ENCODE measurements around the gene PTPN3.
"Not testable (repeated sequence)": the region's sequence is repeated elsewhere in the genome, so short reads cannot be mapped to it uniquely, and the experiment has no call there.

The PTPN3 gene

GRCh38 chr9:109385499-109385898 lies 112.6 kb downstream of the PTPN3 start:
- no peak for DNase-seq

- DNase-seq, result no peak
Observed at GRCh38 chr9:109383947-109384346, 114.2 kb downstream of the PTPN3 start.

DNA sequence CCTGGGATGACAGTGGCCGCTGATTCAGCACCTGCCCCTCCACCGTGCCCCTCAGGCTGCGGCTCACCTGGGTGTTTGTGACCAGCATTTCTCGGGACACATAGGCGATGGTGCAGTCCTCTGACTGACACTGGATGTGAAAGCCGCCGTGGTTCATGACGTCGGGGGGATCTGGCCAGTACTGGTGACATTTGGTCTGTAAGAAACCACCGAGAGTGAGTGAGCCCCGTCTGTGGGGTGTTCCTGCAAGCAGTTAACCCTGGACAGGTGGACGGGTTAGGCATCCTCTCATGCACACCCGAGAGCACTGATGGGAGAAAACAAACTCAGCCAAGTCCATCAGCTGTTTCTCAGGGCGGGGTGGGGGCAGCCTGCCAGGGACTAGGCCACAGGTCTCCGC lies 114.8 kb downstream of the PTPN3 start:
- no peak for DNase-seq

DNA sequence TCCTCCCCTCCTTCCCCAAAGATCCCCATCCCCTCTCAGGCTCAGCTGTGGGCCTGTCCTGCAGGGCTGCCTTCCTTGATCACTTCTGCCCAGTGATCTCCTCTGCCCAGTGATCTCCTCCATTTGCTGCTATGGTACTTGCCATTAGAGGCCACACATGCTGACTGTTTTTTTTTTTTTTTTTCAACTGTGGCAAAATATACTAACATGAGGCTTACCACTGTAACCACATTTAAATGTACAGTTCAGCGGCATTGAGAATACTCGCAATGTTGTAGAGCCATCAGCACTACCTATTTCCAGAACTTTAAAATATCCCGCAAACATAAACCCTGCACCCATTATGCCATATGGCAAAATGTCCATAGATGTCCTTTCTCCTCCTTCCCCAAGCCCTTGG lies 115.5 kb downstream of the PTPN3 start:
- no peak for DNase-seq

DNA sequence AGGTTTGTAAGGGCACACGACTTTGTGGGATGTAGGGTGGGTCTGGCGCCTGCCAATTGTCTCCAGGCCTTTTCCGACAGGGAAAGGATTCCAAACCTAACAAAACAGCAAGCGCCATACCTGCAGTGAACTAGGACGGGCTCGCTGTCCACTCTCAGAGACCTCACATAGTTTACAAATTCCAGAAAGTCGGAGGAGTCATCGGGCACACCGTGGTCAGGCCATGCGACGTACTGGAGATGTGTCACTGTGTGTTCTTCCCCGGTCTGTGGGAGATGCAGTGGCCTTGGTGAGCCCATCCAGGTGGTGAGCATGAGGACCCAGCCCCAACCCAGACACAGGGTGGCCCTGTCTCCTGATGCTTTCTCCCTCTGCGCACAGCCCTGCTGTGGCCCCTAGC lies 115.9 kb downstream of the PTPN3 start:
- no peak for DNase-seq

- no peak for DNase-seq
Observed at GRCh38 chr9:109381011-109381729, 116.9 kb downstream of the PTPN3 start.

DNA sequence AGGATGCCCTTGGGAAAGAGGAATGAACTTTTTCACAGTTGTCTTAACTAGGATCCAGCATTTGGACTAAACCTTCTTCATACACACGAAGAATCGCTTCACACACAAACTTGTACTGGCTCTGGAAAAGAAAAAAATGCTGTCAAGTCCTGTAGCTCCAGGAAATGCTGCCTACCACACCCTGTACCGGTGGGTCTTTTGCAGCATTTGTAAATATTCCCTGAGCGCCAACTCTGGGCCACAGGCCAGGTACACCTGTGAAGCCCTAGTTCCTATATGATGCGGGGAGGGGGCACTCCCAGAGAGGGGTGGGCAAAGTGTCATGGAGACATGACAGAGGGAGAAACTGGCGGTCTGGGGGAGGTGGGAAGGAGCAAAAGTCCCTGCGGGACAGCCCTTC lies 118.6 kb downstream of the PTPN3 start:
- no peak for DNase-seq

DNA sequence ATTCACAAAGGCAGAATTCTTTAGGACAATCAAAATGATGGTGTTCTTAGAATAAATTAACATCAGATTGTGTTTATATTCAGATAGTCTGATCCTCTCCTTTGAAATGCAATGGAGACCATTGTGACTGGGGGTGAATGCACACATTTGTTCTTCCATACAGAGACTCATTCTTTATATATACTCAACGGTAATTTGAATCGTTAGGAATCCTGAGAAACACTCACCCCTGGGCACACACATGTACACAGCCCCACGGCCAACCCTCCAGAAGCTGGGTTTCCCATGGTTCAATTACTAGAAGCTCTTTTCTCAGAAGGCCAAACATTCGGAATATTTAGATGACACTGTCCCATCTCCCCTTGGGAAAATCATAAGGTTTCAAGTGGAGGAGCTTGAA lies 119.8 kb downstream of the PTPN3 start:
- no peak for DNase-seq

DNA sequence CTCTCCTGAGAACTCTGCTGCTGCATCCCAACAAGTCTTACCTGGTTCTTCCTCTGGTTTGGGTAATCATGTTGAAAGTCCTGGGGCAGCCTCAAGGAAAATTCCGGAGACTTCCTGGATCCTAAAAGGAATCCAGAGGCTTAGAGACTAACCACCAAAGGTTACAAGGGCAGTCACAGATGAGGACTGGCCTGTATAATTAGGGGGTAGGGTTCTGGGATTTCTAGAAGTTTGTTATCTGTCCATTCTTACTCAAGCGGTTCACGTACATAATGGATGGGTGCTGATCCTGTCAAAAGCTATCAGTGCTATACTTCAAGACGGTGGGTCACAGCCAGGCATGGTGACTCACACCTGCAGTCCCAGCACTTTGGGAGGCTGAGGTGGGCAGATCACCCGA lies 125.9 kb downstream of the PTPN3 start:
- no peak for DNase-seq

DNA sequence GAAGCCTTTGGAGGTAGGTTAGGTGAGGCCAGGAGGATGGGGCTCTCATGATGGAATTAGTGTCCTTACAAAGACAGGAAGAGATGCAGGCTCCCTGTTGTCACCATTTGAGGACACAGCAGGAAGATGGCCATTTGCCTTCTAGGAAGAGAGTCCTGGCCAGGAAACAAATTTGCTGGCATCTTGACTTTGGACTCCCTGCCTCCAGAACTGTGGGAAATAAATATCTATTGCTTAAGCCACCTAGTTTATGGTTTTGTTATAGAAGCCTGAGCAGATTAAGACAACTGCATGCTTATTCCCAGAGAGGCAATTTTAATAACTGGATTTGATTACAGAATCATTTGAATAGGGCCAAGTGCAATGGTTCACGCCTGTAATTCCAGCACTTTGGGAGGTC lies 126.7 kb downstream of the PTPN3 start:
- no peak for DNase-seq

DNA sequence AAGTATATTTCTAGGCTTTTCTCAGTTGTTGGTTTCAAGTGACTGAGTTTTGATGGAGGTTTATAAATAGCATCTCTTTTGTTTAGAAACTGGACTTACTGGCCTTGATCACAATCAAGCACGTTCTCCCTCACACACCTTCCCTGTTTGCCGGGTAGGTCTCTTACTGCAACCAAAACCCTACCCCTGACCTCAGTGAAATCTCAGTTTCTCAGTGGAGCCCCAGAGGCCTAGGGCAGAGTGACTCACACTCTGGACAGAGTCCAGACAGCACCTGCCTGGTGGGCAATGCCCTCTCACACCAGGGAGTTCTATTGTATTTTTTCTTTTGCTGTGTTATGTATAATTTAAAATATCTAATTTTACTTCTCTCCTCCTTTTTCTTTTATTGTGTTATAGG lies 128.8 kb downstream of the PTPN3 start:
- no peak for DNase-seq

GRCh38 chr9:109360771-109361170 lies 137.3 kb downstream of the PTPN3 start:
- DNase-seq, result no peak

- not testable (repeated sequence) for DNase-seq
Observed at GRCh38 chr9:109358968-109359603, 139.0 kb downstream of the PTPN3 start.

DNA sequence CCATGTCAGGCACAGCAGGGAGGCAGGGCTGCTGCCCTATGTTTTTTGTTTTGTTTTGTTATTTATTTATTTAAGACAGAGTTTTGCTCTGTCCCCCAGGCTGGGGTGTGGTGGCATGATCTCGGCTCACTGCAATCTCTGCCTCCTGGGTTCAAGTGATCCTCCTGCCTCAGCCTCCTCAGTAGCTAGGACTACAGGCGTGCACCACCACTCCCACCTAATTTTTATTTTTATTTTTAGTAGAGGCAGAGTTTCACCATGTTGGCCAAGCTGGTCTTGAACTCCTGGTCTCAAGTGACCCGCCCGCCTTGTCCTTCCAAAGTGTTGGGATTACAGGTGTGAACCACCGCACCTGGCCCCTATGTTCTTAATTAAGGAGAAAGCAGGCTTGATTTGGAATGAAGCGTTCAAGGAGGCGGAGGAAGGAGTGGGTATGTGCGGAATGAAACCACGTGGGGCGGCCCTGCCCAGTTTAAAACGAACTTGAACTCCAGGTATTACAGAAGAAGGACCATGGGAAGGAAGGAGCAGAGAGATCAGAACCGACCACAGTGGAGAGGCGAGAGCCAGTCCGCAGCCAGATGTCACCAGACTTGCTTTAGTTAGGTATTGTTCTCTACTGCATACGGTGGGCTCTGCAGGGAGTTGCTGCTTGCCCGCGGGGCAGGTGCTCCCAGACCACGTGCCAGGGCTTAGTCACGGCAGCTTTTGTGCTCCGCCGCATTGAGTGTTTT lies 142.4 kb downstream of the PTPN3 start:
- DNase-seq, result no peak

DNA sequence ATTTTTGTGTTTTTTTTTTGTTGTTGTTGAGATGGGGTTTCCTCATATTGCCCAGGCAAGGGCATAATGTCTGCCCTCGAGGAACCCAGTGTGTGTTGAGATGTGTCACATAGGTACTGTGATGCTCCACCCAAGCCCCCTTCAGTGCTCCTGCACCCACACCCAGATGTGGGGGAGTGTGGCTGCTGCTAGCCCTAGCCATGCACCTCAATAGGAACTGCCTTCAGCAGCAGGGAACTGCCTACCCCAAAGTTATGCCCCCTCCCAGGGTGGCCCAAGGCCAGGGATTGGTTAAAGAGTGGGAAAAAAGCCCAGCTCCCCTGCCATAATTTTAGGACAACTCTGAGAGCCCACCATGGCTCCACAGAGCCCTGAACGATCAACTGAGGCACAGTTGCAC lies 143.9 kb downstream of the PTPN3 start:
- no peak for DNase-seq

DNA sequence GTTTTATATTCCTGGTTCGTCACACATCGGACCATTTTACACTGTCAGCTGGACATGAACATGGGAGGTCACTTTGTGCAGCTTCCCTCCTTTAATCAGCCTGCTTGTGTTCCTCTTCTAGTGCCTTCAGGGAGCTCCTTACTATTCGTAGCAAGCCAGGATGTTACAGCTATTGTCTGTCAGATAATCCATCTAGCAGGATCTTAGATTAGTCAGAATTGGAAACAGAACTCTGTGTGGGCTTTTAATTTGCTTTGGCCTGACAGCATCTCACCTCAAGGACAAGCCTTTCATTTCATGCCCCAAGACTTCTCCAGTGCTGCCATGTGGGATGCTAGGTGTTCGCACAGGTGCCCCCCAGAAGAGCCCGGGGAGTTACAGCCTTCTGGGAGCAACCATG lies 147.1 kb downstream of the PTPN3 start:
- DNase-seq, result no peak

DNA sequence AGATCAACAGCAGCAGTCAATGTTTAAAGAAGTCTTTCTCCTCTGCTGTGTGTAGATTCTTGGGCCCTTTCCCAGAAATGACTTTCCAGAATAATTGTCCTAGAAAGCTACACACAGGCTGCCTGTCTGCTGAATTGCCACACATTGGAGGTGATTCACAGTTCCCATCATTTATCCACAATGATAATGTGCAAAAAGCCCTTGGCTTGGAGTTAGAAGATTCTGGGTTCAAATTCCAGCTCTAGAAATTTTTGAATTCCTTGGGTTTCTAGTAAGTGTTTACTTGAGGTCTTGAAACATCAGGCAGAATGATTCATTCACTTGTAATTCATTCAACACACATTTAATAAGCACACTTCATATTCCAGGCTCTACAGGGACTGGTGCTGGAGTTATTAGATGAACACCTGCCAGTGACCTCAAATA lies 148.7 kb downstream of the PTPN3 start:
- DNase-seq, result no peak

GRCh38 chr9:109346904-109347303 lies 151.2 kb downstream of the PTPN3 start:
- no peak for DNase-seq

GRCh38 chr9:109344866-109345265 lies 153.2 kb downstream of the PTPN3 start:
- no peak for DNase-seq

DNA sequence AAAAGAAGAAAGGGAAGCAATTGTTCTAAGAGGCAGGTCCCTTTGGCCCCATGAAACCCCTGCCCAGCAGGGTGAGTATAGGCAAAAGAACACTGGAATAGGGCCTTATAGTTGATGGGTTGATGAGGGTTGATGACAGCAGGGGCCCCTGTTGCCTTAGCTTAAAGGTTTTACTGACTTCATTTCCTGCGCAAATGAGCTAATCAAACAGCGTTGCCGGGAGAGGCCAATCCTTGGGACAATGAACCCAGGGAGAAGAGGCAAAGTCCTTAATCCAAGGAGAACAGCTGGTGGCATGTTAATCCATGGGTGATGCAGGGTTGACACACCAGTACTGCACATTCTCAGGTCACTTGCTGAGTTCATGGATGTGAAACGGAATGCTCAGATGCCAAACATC lies 155.2 kb downstream of the PTPN3 start:
- no peak for DNase-seq

DNA sequence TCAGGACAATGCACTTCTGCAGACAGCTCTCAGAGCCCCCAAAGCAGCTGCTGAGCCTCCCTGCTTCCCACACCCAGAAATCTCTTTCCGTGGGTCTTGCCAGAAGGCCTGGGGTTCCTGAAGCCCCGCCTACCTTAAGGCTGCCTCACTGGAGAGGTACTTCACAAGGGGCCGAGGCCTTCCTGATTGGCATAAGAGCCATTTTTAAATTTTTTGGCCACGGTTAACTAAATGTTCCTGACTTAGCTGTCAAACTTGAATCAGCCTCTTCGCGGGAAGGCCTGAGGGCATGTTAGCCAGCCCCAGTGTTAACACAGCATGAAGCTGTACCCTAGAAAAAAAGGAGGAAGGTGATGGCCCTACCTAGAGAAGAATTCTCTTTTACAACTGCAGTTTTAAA lies 156.5 kb downstream of the PTPN3 start:
- no peak for DNase-seq

GRCh38 chr9:109340979-109341378 lies 157.1 kb downstream of the PTPN3 start:
- not testable (repeated sequence) for DNase-seq

- DNase-seq, result no peak
Observed at GRCh38 chr9:109336409-109336808, 161.7 kb downstream of the PTPN3 start.

DNA sequence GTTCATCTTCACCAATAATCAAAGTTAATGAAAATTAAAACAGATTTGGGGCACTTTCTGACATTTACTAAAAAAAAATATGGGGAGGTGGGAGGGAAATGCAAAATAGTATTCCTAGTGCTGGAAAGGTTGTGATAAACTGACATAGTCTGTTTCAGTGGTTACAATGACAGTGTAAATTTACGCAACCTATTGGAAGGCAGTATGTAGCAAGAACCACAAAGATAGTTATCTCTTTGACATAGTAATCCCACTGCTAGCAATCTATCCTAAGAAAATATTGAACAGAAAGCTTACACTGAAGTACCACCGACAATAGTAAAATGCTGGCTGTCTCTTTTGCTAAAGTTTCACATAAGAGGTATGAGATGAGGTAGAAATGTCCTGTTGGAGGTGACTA lies 162.2 kb downstream of the PTPN3 start:
- DNase-seq, result no peak

Data from stimulated activated CD4-positive, alpha-beta T cell treated with anti-CD3 and anti-CD28 coated beads, Interleukin-4, amount 100 ng/mL, for 4 hours (primary cell).